K562 (cell line): ENCODE results near the gene B2M. TPM values are rescaled to one million over a fixed set of nuclear protein-coding genes. Genes with fewer than 3 reads are reported as not detected.

Experiments
- DNMT1 ChIP-seq: fragments of 450-650 bp; IDR thresholded peaks from 2 replicates; pipeline ENCODE4 v1.6.1; 2016; ENCODE audit warnings: antibody characterized with exemption, mild to moderate bottlenecking
- E4F1 ChIP-seq: fragments of 250-450 bp; sonication (Bioruptor Pico); IDR thresholded peaks from 2 replicates; pipeline ENCODE4 v1.5.0; 2021; ENCODE audit warnings: mild to moderate bottlenecking, borderline replicate concordance
- HDAC8 ChIP-seq: fragments of 450-650 bp; IDR thresholded peaks from 2 replicates; pipeline ENCODE4 v1.6.1; 2016; ENCODE audit warnings: mild to moderate bottlenecking, missing genetic modification characterization, moderate library complexity, missing compliant biosample characterization
- MAFF ChIP-seq: IDR thresholded peaks from 2 replicates; pipeline ENCODE4 v1.6.1; 2012; ENCODE audit warnings: low read length, improper control_type of control experiment
- MEIS2 ChIP-seq: fragments of 450-650 bp; IDR thresholded peaks from 2 replicates; pipeline ENCODE4 v1.6.1; 2014; ENCODE audit warnings: mild to moderate bottlenecking; ENCODE audit not compliant: partially characterized antibody
- MITF ChIP-seq: IDR thresholded peaks from 2 replicates; pipeline ENCODE4 v1.6.1; 2014; ENCODE audit warnings: antibody characterized with exemption
- POLR2B ChIP-seq: fragments of 450-650 bp; IDR thresholded peaks from 2 replicates; pipeline ENCODE4 v1.6.1; 2018; ENCODE audit warnings: low read depth; ENCODE audit not compliant: partially characterized antibody
- POLR2H ChIP-seq: IDR thresholded peaks from 2 replicates; pipeline ENCODE4 v1.6.1; 2016; ENCODE audit warnings: missing genetic modification characterization, low read depth, mild to moderate bottlenecking, control low read depth, missing compliant biosample characterization, moderate library complexity
- SAP30 ChIP-seq: fragments of 200-600 bp; sonication (generic); IDR thresholded peaks from 2 replicates; pipeline ENCODE4 v1.6.1; 2012; ENCODE audit warnings: borderline replicate concordance, low read depth, mild to moderate bottlenecking, moderate library complexity, low read length, control low read depth, inconsistent platforms; ENCODE audit not compliant: insufficient read depth, poor library complexity, severe bottlenecking
- SETDB1 ChIP-seq: IDR thresholded peaks from one replicate; pipeline ENCODE4 v1.6.1; 2012; ENCODE audit warnings: low read length, control low read depth, inconsistent platforms
- THRB ChIP-seq: fragments of 450-650 bp; formaldehyde crosslinking; conservative IDR thresholded peaks from 2 replicates; pipeline ENCODE4 v1.4.0; 2022; ENCODE audit warnings: mild to moderate bottlenecking, missing genetic modification characterization
- XRCC4 ChIP-seq: IDR thresholded peaks from one replicate; pipeline ENCODE4 v1.6.1; 2011; ENCODE audit not compliant: insufficient read depth, insufficient read length; ENCODE audit errors: extremely low read depth
- ZNF3 ChIP-seq: fragments of 250-450 bp; sonication (Bioruptor Pico); IDR thresholded peaks from 2 replicates; pipeline ENCODE4 v1.5.0; 2021; ENCODE audit warnings: mild to moderate bottlenecking, moderate library complexity
- polyA plus RNA-seq, 8 experiments: library from polyadenylated mRNA; depleted of rRNA in 4 of 8; stranded (reverse) in 5 of 8; unstranded in 3 of 8; fragments of >200 nt; fragmentation: Nextera tagmentation in 2 of 8; fragmentation: Illumina TruSeq in 1 of 8; extraction: Ambion mirVana in 2 of 8; extraction: Trizol in 1 of 8; gene quantifications; 2 replicates each; pipeline versions ENCODE4 v1.2.1 to v1.2.3, GENCODE V29; 2011 to 2014; ENCODE audit warnings: inconsistent platforms in 1 of 8, missing spikeins in 1 of 8
- total RNA-seq, 7 experiments: library from RNA; depleted of rRNA in 6 of 7; stranded (reverse); fragments of >200 nt in 6 of 7; fragmentation: Illumina TruSeq in 2 of 7; extraction: Trizol in 2 of 7; gene quantifications; 2 replicates each; pipeline versions ENCODE4 v1.2.1 to v1.2.3, GENCODE V29; 2011 to 2021; ENCODE audit warnings: low replicate concordance in 1 of 7
- TF ChIP-seq, protein P1 (sequence below), 2 experiments: IDR thresholded peaks; 2 replicates each; pipeline ENCODE4 v1.6.1; 2011; ENCODE audit warnings: borderline replicate concordance in 1 of 2, control low read depth in 1 of 2, low read depth in 1 of 2, low read length in 1 of 2, mild to moderate bottlenecking in 1 of 2, mixed read lengths in 1 of 2, moderate library complexity in 1 of 2; ENCODE audit not compliant: insufficient read depth in 1 of 2, insufficient read length in 1 of 2, poor library complexity in 1 of 2, severe bottlenecking in 1 of 2; ENCODE audit errors: extremely low read depth in 1 of 2
- TF ChIP-seq, protein P2 (sequence below): fragments of 250-450 bp; sonication (Bioruptor Pico); IDR thresholded peaks from 2 replicates; pipeline ENCODE4 v1.5.0; 2021; ENCODE audit warnings: mild to moderate bottlenecking, moderate library complexity

B2M gene
- total and polyA plus RNA-seq, 9 of the 15 experiments (the other 6 are each of a cell fraction or from before 2014, with no cell fraction given) = 460 to 3,138 (median 1,032) TPM

GRCh38 chr15:44726568-44727484 is 15.5 kb downstream of the B2M start (continued):
- TF ChIP-seq SAP30 = no peak
- TF ChIP-seq SETDB1 = no peak
- peak; percentile 73 for TF ChIP-seq POLR2B
- no peak for TF ChIP-seq MITF
- no peak for TF ChIP-seq XRCC4
- no peak for TF ChIP-seq HDAC8 (tag)
- peak; percentile 96 for TF ChIP-seq POLR2H (tag)
- TF ChIP-seq MEIS2 = peak; percentile 59
- peak; percentile 72; the same call in 1 of the 2 replicates for TF ChIP-seq MAFF
- TF ChIP-seq ZNF3 (CRISPR knock-in tag) = peak; percentile 81
- no peak for TF ChIP-seq DNMT1
- 0 out of 2 replicates have a peak, but pooled peaks have one; percentile 64 for TF ChIP-seq E4F1 (CRISPR knock-in tag)
- peak; percentile 99 for TF ChIP-seq THRB (CRISPR knock-in tag)
- TF ChIP-seq, protein P1, sequence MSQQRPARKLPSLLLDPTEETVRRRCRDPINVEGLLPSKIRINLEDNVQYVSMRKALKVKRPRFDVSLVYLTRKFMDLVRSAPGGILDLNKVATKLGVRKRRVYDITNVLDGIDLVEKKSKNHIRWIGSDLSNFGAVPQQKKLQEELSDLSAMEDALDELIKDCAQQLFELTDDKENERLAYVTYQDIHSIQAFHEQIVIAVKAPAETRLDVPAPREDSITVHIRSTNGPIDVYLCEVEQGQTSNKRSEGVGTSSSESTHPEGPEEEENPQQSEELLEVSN (IDR thresholded peaks at IDR 0.05; ENCODE audit: borderline replicate concordance in 1 of 2, extremely low read depth in 1 of 2, insufficient read depth in 1 of 2, insufficient read length in 1 of 2, low read depth in 1 of 2, low read length in 1 of 2, poor library complexity in 1 of 2, severe bottlenecking in 1 of 2) = no peak
- TF ChIP-seq, protein P2, sequence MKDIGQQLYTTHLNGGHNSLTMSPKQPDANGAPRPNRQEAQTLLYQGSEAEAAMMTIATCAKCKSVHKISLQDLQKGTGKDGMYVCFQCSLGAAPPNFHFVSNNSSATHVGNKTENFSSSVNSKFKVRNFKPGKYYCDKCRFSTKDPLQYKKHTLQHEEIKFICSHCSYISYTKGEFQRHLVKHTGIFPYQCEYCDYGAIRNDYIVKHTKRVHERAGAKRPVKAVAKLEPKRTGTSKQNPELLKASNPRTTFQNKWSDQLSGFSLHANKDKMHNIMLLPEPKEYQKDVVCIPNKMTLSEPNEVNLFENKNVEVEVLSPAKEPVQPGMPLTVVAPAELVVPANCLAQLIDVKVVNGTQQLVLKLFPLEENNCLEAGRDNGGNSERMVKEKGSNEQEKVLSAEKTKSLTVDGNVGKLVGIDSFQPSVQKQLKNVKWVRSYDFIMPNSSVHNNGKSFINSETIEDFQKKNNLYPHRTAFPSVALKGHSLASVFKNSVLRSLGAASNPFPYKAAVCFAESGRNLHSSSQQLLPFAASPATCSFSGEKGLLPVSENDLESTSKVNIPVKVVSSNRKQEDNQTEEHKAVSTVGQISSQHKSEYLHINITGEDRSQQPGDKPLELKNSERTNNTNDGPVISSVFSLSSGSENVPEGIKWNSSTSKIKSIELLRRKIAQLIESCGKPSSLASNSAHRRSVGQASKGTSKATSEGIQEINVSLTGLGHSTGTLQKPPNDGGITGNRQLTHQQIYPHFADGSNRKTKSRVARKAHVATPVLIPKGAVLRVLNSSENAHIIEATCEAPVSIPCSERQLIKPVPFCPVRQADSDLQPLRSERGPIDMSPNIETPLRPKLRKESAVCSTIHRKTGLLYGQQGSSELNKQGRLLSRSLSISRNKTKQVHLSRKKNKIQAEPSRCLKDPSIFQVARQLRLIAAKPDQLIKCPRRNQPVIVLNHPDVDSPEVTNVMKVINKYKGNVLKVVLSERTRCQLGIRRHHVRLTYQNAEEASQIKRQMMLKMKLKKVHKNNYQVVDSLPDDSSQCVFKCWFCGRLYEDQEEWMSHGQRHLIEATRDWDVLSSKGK (CRISPR knock-in tag) = peak; percentile 67; the same call in 1 of the 2 replicates
